Chondrocyte (in vitro differentiated cells): Measurements from ENCODE around the gene SKP1. TPM values are rescaled to one million over a fixed set of nuclear protein-coding genes. Genes with fewer than 3 reads are reported as not detected.

Experiments used
- DNase-seq: peaks from one replicate; pipeline ENCODE4 v3.0.0; 2021; ENCODE audit warnings: mixed read lengths, low spot score
- H3K27ac Mint-ChIP-seq: one replicate; pipeline ENCODE4 v1.8.0; 2021; ENCODE audit warnings: mild to moderate bottlenecking, moderate library complexity, mixed read lengths; ENCODE audit not compliant: unreplicated experiment
- H3K27me3 Mint-ChIP-seq: 2 replicates; pipeline ENCODE4 v1.8.0; 2021; ENCODE audit warnings: low read depth, mixed read lengths
- H3K36me3 Mint-ChIP-seq: 2 replicates; pipeline ENCODE4 v1.8.0; 2021; ENCODE audit warnings: low read depth, mixed read lengths
- H3K4me1 Mint-ChIP-seq: 2 replicates; pipeline ENCODE4 v1.8.0; 2021; ENCODE audit warnings: low read depth, mild to moderate bottlenecking, mixed read lengths
- H3K4me3 Mint-ChIP-seq: one replicate; pipeline ENCODE4 v1.8.0; 2021; ENCODE audit warnings: mild to moderate bottlenecking, moderate library complexity, mixed read lengths; ENCODE audit not compliant: unreplicated experiment
- H3K9me3 Mint-ChIP-seq: 2 replicates; pipeline ENCODE4 v1.8.0; 2021; ENCODE audit warnings: low read depth, mixed read lengths
- CTCF ChIP-seq: fragments of 200-600 bp; sonication (generic); IDR thresholded peaks from 2 replicates; pipeline ENCODE4 v1.5.0; 2021; ENCODE audit warnings: antibody characterized with exemption, mild to moderate bottlenecking, moderate library complexity
- total RNA-seq: library from RNA; stranded (reverse); gene quantifications from 3 replicates; pipeline ENCODE4 v1.2.1, GENCODE V29; 2021

The SKP1 gene
- total RNA-seq, 1 donor from 2014 or later: 256 TPM

- Mint-ChIP-seq H3K36me3 (no peaks in the 10 kb centered on the region), H3K9me3 (no peaks in the 10 kb centered on the region), H3K27ac (no peak overlapping the region), H3K4me1 (no peaks in the 10 kb centered on the region), H3K4me3 (no peak overlapping the region), H3K27me3 (no peaks in the 10 kb centered on the region)
- DNase-seq: no peak
- TF ChIP-seq CTCF: peak; percentile 90
These were observed 7.7 kb upstream of the SKP1 start for GRCh38 chr5:134184155-134185135.

GRCh38 chr5:134183481-134183880 lies 6.7 kb upstream of the SKP1 start:
- DNase-seq: no peak
- Mint-ChIP-seq H3K36me3 (no peaks in the 10 kb centered on the region), H3K27me3 (no peaks in the 10 kb centered on the region), H3K4me3 (no peak overlapping the region), H3K9me3 (no peaks in the 10 kb centered on the region), H3K4me1 (no peaks in the 10 kb centered on the region), H3K27ac (no peak overlapping the region)
- no peak for TF ChIP-seq CTCF

GRCh38 chr5:134178096-134178419 lies 1.3 kb upstream of the SKP1 start:
- Mint-ChIP-seq H3K4me3 (peak overlapping the region; percentile 91), H3K4me1 (peaks cover 26% of the 10 kb centered on the region), H3K36me3 (no peaks in the 10 kb centered on the region), H3K9me3 (no peaks in the 10 kb centered on the region), H3K27me3 (no peaks in the 10 kb centered on the region), H3K27ac (peak overlapping the region; percentile 97)
- no peak for TF ChIP-seq CTCF
- no peak for DNase-seq

- Mint-ChIP-seq H3K9me3 (no peaks in the 10 kb centered on the region), H3K36me3 (peaks cover under 1% of the 10 kb centered on the region), H3K4me1 (peaks cover 27% of the 10 kb centered on the region), H3K4me3 (peak overlapping the region; percentile 91), H3K27ac (peak overlapping the region; percentile 97), H3K27me3 (no peaks in the 10 kb centered on the region)
- no peak for TF ChIP-seq CTCF
- DNase-seq: no peak
These were observed 782 bp upstream of the SKP1 start for GRCh38 chr5:134177369-134178095.

- peak overlapping the region; percentile 97 for H3K27ac Mint-ChIP-seq
- no peak for TF ChIP-seq CTCF
- no peak for DNase-seq
- H3K27me3 Mint-ChIP-seq: no peaks in the 10 kb centered on the region
- H3K4me1 Mint-ChIP-seq: peaks cover 32% of the 10 kb centered on the region
- no peaks in the 10 kb centered on the region for H3K9me3 Mint-ChIP-seq
- H3K4me3 Mint-ChIP-seq: peak overlapping the region; percentile 91
- H3K36me3 Mint-ChIP-seq: peaks cover 10% of the 10 kb centered on the region
These were observed 734 bp downstream of the SKP1 start for GRCh38 chr5:134175921-134176510.
